Measurements from ENCODE around the gene UPK3BL2.
"Not testable (repeated sequence)": the region's sequence is repeated elsewhere in the genome, so short reads cannot be mapped to it uniquely, and the experiment has no call there.

Gene UPK3BL2

GRCh38 chr7:102503141-102503540 lies 40.4 kb downstream of the UPK3BL2 start:
- not testable (repeated sequence) for H3K4me3 ChIP-seq (ENCODE audit: low read length); H3K9me3 ChIP-seq (ENCODE audit: control insufficient read depth, low read length); H3K36me3 ChIP-seq (ENCODE audit: control insufficient read depth, insufficient read depth, low read length); H3K9ac ChIP-seq (ENCODE audit: low read length); H3K4me1 ChIP-seq (ENCODE audit: control insufficient read depth, insufficient read depth, low read length); H3K27me3 ChIP-seq (ENCODE audit: control insufficient read depth, insufficient read depth, low read length)

- H3K36me3 ChIP-seq (ENCODE audit: control insufficient read depth, insufficient read depth, low read length) = not testable (repeated sequence)
Measured at GRCh38 chr7:102498321-102498720, 45.2 kb downstream of the UPK3BL2 start.

GRCh38 chr7:102497308-102497707 lies 46.2 kb downstream of the UPK3BL2 start:
- not testable (repeated sequence) for H3K36me3 ChIP-seq (ENCODE audit: control insufficient read depth, insufficient read depth, low read length); H3K9ac ChIP-seq (ENCODE audit: low read length); H3K4me3 ChIP-seq (ENCODE audit: low read length); H3K9me3 ChIP-seq (ENCODE audit: control insufficient read depth, low read length); H3K27me3 ChIP-seq (ENCODE audit: control insufficient read depth, insufficient read depth, low read length); H3K4me1 ChIP-seq (ENCODE audit: control insufficient read depth, insufficient read depth, low read length)

More at GRCh38 chr7:102498321-102498720, 45.2 kb downstream of the UPK3BL2 start:
- not testable (repeated sequence) for H3K4me1 ChIP-seq (ENCODE audit: control insufficient read depth, insufficient read depth, low read length); H3K27me3 ChIP-seq (ENCODE audit: control insufficient read depth, insufficient read depth, low read length); H3K4me3 ChIP-seq (ENCODE audit: low read length); H3K9ac ChIP-seq (ENCODE audit: low read length); H3K9me3 ChIP-seq (ENCODE audit: control insufficient read depth, low read length)

- not testable (repeated sequence) for H3K9me3 ChIP-seq (ENCODE audit: control insufficient read depth, low read length); H3K9ac ChIP-seq (ENCODE audit: low read length); H3K36me3 ChIP-seq (ENCODE audit: control insufficient read depth, insufficient read depth, low read length); H3K4me3 ChIP-seq (ENCODE audit: low read length); H3K4me1 ChIP-seq (ENCODE audit: control insufficient read depth, insufficient read depth, low read length); H3K27me3 ChIP-seq (ENCODE audit: control insufficient read depth, insufficient read depth, low read length)
Measured at GRCh38 chr7:102496861-102497260, 46.6 kb downstream of the UPK3BL2 start.

- not testable (repeated sequence) for H3K9ac ChIP-seq (ENCODE audit: low read length); H3K36me3 ChIP-seq (ENCODE audit: control insufficient read depth, insufficient read depth, low read length); H3K9me3 ChIP-seq (ENCODE audit: control insufficient read depth, low read length); H3K27me3 ChIP-seq (ENCODE audit: control insufficient read depth, insufficient read depth, low read length); H3K4me3 ChIP-seq (ENCODE audit: low read length); H3K4me1 ChIP-seq (ENCODE audit: control insufficient read depth, insufficient read depth, low read length)
Measured at GRCh38 chr7:102494473-102495149, 48.9 kb downstream of the UPK3BL2 start.

- not testable (repeated sequence) for H3K4me3 ChIP-seq (ENCODE audit: low read length); H3K27me3 ChIP-seq (ENCODE audit: control insufficient read depth, insufficient read depth, low read length); H3K9me3 ChIP-seq (ENCODE audit: control insufficient read depth, low read length); H3K36me3 ChIP-seq (ENCODE audit: control insufficient read depth, insufficient read depth, low read length); H3K9ac ChIP-seq (ENCODE audit: low read length); H3K4me1 ChIP-seq (ENCODE audit: control insufficient read depth, insufficient read depth, low read length)
Measured at GRCh38 chr7:102494026-102494425, 49.5 kb downstream of the UPK3BL2 start.

- not testable (repeated sequence) for H3K27me3 ChIP-seq (ENCODE audit: control insufficient read depth, insufficient read depth, low read length); H3K9ac ChIP-seq (ENCODE audit: low read length); H3K36me3 ChIP-seq (ENCODE audit: control insufficient read depth, insufficient read depth, low read length); H3K4me1 ChIP-seq (ENCODE audit: control insufficient read depth, insufficient read depth, low read length); H3K4me3 ChIP-seq (ENCODE audit: low read length); H3K9me3 ChIP-seq (ENCODE audit: control insufficient read depth, low read length)
Measured at GRCh38 chr7:102493220-102493935, 50.1 kb downstream of the UPK3BL2 start.

GRCh38 chr7:102490529-102491075 lies 52.9 kb downstream of the UPK3BL2 start:
- H3K36me3 ChIP-seq (ENCODE audit: control insufficient read depth, insufficient read depth, low read length); H3K9me3 ChIP-seq (ENCODE audit: control insufficient read depth, low read length); H3K27me3 ChIP-seq (ENCODE audit: control insufficient read depth, insufficient read depth, low read length); H3K4me3 ChIP-seq (ENCODE audit: low read length); H3K9ac ChIP-seq (ENCODE audit: low read length); H3K4me1 ChIP-seq (ENCODE audit: control insufficient read depth, insufficient read depth, low read length): not testable (repeated sequence)
